ENCODE data around the gene RMND5A. TPM values are rescaled to one million over a fixed set of nuclear protein-coding genes. Genes with fewer than 3 reads are reported as not detected.

RMND5A gene
- polyA plus RNA-seq, 2 donors: 19.2 to 38.5 TPM

DNA sequence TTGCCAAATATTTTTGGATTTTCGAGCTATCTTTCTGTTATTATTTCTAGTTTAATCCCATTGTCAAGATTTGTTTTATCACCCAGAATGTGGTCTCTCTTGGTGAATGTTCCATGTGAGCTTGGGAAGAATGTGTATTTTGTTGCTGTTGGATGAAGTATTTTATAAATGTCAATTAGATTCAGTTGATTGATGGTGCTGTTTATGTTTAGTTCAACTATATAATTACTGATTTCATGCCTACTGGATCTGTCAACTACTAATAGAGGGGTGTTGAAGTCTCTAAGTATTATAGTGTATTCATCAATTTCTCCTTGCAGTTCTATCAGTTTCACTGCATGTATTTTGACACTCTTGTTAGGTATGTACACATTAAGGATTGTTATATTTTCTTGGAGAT, 34.7 kb upstream of the RMND5A start:
- H3K36me3 ChIP-seq (ENCODE audit: control insufficient read depth in 2 of 2, insufficient read depth in 2 of 2, low read length in 1 of 2): no peaks in the 10 kb centered on the region
- 75 to 78% methylated on average over 1 of the region's 1 CpG for WGBS, 2 donors
- no peak overlapping the region for H3K27ac ChIP-seq (ENCODE audit: low read depth in 2 of 2, low read length in 1 of 2)
- no peaks in the 10 kb centered on the region for H3K9me3 ChIP-seq (ENCODE audit: control insufficient read depth in 2 of 2, insufficient read depth in 1 of 2, low read depth in 1 of 2, low read length in 1 of 2)
- no peaks in the 10 kb centered on the region for H3K27me3 ChIP-seq (ENCODE audit: control insufficient read depth in 1 of 2, insufficient read depth in 2 of 2, low read length in 2 of 2)
- no peak overlapping the region for H3K4me3 ChIP-seq (ENCODE audit: low read depth in 1 of 2, low read length in 2 of 2)
- no peaks in the 10 kb centered on the region for H3K4me1 ChIP-seq (ENCODE audit: control insufficient read depth in 2 of 2, insufficient read depth in 2 of 2, low read length in 1 of 2)

DNA sequence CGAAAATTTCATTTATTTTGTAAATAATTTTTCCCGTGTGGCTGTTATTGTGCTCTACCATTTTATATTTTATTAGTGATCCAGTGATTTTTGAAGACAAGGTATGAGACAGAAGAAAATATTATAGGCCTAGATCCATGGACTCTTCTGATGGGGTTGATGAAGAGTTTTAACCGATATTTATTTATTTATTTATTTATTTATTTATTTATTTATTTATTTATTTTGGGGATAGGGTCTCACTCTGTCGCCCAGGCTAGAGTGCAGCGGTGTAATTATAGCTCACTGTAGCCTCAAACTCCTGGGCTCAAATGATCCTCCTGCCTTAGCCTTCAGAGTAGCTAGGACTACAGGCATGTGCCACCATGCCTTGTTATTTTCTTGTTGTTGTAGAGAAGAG, 33.6 kb upstream of the RMND5A start:
- H3K27me3 ChIP-seq (ENCODE audit: control insufficient read depth in 1 of 2, insufficient read depth in 2 of 2, low read length in 2 of 2): no peaks in the 10 kb centered on the region
- no peaks in the 10 kb centered on the region for H3K36me3 ChIP-seq (ENCODE audit: control insufficient read depth in 2 of 2, insufficient read depth in 2 of 2, low read length in 1 of 2)
- H3K27ac ChIP-seq (ENCODE audit: low read depth in 2 of 2, low read length in 1 of 2): no peak overlapping the region
- H3K4me3 ChIP-seq (ENCODE audit: low read depth in 1 of 2, low read length in 2 of 2): no peak overlapping the region
- H3K4me1 ChIP-seq (ENCODE audit: control insufficient read depth in 2 of 2, insufficient read depth in 2 of 2, low read length in 1 of 2): no peaks in the 10 kb centered on the region
- no peaks in the 10 kb centered on the region for H3K9me3 ChIP-seq (ENCODE audit: control insufficient read depth in 2 of 2, insufficient read depth in 1 of 2, low read depth in 1 of 2, low read length in 1 of 2)
- WGBS, 2 donors: 96 to 97% methylated on average over 5 of the region's 5 CpGs

DNA sequence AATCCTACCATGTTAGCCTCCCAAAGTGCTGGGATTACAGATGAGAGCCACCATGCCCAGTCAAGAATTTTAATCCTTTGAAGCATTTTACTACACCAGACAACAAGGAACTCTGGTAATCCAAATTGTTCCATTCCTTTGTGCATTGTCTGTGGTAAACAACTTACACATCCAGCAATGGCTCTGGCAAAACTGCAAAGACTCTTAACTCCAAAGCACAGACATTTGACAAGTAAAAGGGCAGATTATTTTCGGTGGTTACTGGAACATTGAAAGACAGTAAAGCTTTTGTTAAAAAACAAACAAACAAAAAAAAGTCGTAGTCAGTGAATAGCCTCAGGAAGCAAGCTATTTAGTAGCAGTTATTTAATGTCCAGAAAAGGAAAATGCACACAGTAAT, 33.2 kb upstream of the RMND5A start:
- no peaks in the 10 kb centered on the region for H3K9me3 ChIP-seq (ENCODE audit: control insufficient read depth in 2 of 2, insufficient read depth in 1 of 2, low read depth in 1 of 2, low read length in 1 of 2)
- 62 to 71% methylated on average over 2 of the region's 2 CpGs for WGBS, 2 donors
- no peaks in the 10 kb centered on the region for H3K27me3 ChIP-seq (ENCODE audit: control insufficient read depth in 1 of 2, insufficient read depth in 2 of 2, low read length in 2 of 2)
- H3K4me1 ChIP-seq (ENCODE audit: control insufficient read depth in 2 of 2, insufficient read depth in 2 of 2, low read length in 1 of 2): no peaks in the 10 kb centered on the region
- H3K27ac ChIP-seq (ENCODE audit: low read depth in 2 of 2, low read length in 1 of 2): no peak overlapping the region
- H3K4me3 ChIP-seq (ENCODE audit: low read depth in 1 of 2, low read length in 2 of 2): no peak overlapping the region
- no peaks in the 10 kb centered on the region for H3K36me3 ChIP-seq (ENCODE audit: control insufficient read depth in 2 of 2, insufficient read depth in 2 of 2, low read length in 1 of 2)

DNA sequence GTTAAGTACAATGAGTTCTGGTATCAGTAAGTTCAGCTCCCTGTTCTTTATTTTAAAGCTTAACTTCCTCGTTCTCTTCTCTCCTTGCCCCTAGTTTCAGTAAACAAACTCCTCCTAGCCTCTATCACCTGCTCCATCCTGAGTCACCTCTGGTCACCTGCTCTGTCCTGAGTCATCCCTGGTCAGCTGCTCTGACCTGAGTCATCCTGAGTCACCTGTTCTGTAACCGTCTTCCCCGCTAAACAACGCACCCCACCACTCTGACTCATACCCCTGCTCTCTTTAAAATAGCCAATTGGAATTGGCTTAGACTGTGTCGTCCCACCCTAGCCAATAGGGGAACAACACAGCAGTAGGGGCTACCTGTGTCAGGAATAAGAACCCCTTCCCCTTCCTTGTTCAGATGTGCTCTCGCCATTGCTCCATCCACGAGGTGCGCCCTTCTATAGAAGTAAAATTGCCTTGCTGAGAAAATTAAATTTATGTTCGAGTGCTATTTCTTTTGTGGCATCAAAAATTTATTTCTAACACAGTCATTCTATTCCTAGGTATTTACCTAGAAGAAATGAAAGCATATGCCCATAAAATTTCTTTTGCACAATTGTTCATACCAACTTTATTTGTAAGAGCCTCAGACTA, 24.9 kb upstream of the RMND5A start:
- no peaks in the 10 kb centered on the region for H3K4me1 ChIP-seq (ENCODE audit: control insufficient read depth in 2 of 2, insufficient read depth in 2 of 2, low read length in 1 of 2)
- 82 to 86% methylated on average over 9 of the region's 9 CpGs for WGBS, 2 donors
- H3K36me3 ChIP-seq (ENCODE audit: control insufficient read depth in 2 of 2, insufficient read depth in 2 of 2, low read length in 1 of 2): no peaks in the 10 kb centered on the region
- no peak overlapping the region for H3K27ac ChIP-seq (ENCODE audit: low read depth in 2 of 2, low read length in 1 of 2)
- no peaks in the 10 kb centered on the region for H3K27me3 ChIP-seq (ENCODE audit: control insufficient read depth in 1 of 2, insufficient read depth in 2 of 2, low read length in 2 of 2)
- no peaks in the 10 kb centered on the region for H3K9me3 ChIP-seq (ENCODE audit: control insufficient read depth in 2 of 2, insufficient read depth in 1 of 2, low read depth in 1 of 2, low read length in 1 of 2)
- no peak overlapping the region for H3K4me3 ChIP-seq (ENCODE audit: low read depth in 1 of 2, low read length in 2 of 2)

DNA sequence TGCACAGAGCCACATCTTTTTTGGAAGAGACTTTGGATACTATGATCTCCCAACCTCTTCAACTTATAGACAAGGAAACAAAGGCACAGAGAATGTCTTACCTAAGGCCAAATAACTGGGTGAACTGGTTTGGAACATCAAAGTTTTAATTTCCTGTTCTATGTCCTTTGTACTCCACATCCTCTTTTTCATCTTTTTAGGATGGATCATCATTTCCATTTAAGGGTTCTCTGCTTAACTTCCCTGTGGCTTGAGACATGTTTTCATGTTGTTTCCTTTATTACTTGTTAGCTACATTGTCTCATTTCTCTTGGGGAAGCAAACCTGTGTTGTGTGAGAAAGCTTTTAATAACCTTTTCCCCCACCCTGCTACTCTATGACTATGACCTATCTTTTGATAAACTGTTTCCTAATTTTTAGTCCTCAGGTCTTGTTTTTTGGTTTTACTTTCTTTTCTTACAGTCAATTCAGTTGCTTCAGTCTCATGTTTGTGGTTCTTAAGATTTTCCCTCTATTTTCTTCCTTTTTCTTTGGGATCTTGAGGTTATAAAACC, 22.5 kb upstream of the RMND5A start:
- H3K4me1 ChIP-seq (ENCODE audit: control insufficient read depth in 2 of 2, insufficient read depth in 2 of 2, low read length in 1 of 2): no peaks in the 10 kb centered on the region
- H3K27me3 ChIP-seq (ENCODE audit: control insufficient read depth in 1 of 2, insufficient read depth in 2 of 2, low read length in 2 of 2): no peaks in the 10 kb centered on the region
- no peaks in the 10 kb centered on the region for H3K36me3 ChIP-seq (ENCODE audit: control insufficient read depth in 2 of 2, insufficient read depth in 2 of 2, low read length in 1 of 2)
- H3K4me3 ChIP-seq (ENCODE audit: low read depth in 1 of 2, low read length in 2 of 2): no peak overlapping the region
- H3K27ac ChIP-seq (ENCODE audit: low read depth in 2 of 2, low read length in 1 of 2): no peak overlapping the region
- no peaks in the 10 kb centered on the region for H3K9me3 ChIP-seq (ENCODE audit: control insufficient read depth in 2 of 2, insufficient read depth in 1 of 2, low read depth in 1 of 2, low read length in 1 of 2)

DNA sequence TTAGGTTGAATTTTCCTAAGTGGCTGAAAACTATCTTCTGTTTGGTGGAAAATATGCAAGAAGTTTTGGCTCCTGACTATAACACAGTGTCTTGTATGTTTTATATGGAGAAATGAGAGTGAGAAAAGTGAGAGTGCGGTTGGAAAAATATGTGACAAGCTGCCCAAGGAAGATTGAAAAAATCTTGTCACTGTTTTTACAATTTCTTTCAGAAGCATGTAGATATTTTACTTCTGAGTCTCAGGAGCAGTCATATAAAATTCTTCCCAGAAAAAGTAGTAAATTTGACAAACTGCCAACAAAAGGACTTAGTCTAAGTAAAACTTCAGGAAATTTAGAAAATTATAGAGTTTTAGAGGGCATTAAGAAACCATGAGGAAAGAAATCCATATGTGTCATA, 19.4 kb upstream of the RMND5A start:
- Histone ChIP-seq H3K4me3 (ENCODE audit: low read depth in 1 of 2, low read length in 2 of 2) (no peak overlapping the region), H3K27ac (ENCODE audit: low read depth in 2 of 2, low read length in 1 of 2) (no peak overlapping the region), H3K27me3 (ENCODE audit: control insufficient read depth in 1 of 2, insufficient read depth in 2 of 2, low read length in 2 of 2) (no peaks in the 10 kb centered on the region), H3K9me3 (ENCODE audit: control insufficient read depth in 2 of 2, insufficient read depth in 1 of 2, low read depth in 1 of 2, low read length in 1 of 2) (no peaks in the 10 kb centered on the region), H3K4me1 (ENCODE audit: control insufficient read depth in 2 of 2, insufficient read depth in 2 of 2, low read length in 1 of 2) (peaks cover 0 to 3% of the 10 kb centered on the region in 2 donors), H3K36me3 (ENCODE audit: control insufficient read depth in 2 of 2, insufficient read depth in 2 of 2, low read length in 1 of 2) (no peaks in the 10 kb centered on the region)
- WGBS, 2 donors: 88 to 91% methylated on average over 1 of the region's 1 CpG

DNA sequence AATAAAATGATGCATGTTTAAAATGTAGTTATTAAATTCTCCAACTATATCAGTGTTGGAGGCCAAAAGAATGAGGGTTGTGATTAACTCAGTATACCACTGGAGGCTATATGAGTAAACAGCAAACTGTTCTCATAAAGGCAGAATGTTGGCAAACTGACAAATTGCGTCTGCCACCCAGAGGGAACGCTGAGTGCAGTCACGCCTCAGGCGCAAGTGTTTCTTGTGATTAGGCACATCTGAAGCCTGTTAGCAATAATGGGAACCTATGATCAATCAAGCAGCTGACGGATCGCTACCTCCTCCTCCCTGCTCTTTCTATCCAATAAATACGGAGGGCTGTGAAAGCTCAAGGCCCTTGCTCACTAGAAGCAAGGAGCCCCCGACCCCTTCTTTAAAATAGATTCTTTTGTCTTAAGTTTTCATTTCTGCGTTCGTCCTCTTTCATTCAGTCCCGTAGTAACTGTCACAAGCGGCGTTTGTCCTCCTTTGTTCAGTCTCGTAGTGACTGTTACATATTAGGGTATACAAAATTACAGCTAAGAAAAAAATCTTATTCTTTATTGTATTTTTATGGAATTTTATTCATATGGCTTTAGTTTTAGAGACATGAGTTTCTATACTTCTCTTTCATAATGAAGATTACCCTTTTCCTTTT, 16.3 kb upstream of the RMND5A start:
- Histone ChIP-seq H3K27ac (ENCODE audit: low read depth in 2 of 2, low read length in 1 of 2) (no peak overlapping the region), H3K36me3 (ENCODE audit: control insufficient read depth in 2 of 2, insufficient read depth in 2 of 2, low read length in 1 of 2) (no peaks in the 10 kb centered on the region), H3K27me3 (ENCODE audit: control insufficient read depth in 1 of 2, insufficient read depth in 2 of 2, low read length in 2 of 2) (no peaks in the 10 kb centered on the region), H3K4me1 (ENCODE audit: control insufficient read depth in 2 of 2, insufficient read depth in 2 of 2, low read length in 1 of 2) (peaks cover 0 to 3% of the 10 kb centered on the region in 2 donors), H3K9me3 (ENCODE audit: control insufficient read depth in 2 of 2, insufficient read depth in 1 of 2, low read depth in 1 of 2, low read length in 1 of 2) (no peaks in the 10 kb centered on the region), H3K4me3 (ENCODE audit: low read depth in 1 of 2, low read length in 2 of 2) (no peak overlapping the region)
- WGBS, 2 donors: 35 to 40% methylated on average over 14 of the region's 14 CpGs

DNA sequence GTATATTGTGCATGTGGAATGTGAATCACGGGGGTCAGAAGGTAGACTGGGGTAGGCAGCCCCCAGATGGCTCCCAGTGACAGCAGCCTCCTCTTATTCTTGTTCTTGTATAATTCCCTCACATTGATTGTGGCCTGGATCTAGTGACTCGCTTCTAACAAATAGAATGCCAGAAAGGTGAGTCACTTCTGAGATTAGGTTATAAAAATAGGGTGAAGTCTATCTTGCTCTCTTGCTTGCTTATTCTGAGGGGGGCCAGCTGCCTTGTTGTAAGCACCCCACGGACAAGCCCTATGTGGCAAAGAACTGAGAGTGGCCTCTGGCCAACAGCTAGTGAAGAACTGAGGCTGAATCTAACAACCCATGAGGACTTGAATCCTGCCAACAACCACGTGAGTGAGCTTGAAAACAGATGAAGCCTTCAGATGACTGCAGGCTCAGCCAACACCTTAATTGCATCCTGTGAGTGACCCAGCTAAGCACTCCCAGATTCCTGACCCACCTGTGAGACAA, 15.6 kb upstream of the RMND5A start:
- H3K4me3 ChIP-seq (ENCODE audit: low read depth in 1 of 2, low read length in 2 of 2): no peak overlapping the region
- no peaks in the 10 kb centered on the region for H3K36me3 ChIP-seq (ENCODE audit: control insufficient read depth in 2 of 2, insufficient read depth in 2 of 2, low read length in 1 of 2)
- no peak overlapping the region for H3K27ac ChIP-seq (ENCODE audit: low read depth in 2 of 2, low read length in 1 of 2)
- WGBS, 2 donors: 24 to 31% methylated on average over 4 of the region's 4 CpGs
- H3K27me3 ChIP-seq (ENCODE audit: control insufficient read depth in 1 of 2, insufficient read depth in 2 of 2, low read length in 2 of 2): no peaks in the 10 kb centered on the region
- H3K4me1 ChIP-seq (ENCODE audit: control insufficient read depth in 2 of 2, insufficient read depth in 2 of 2, low read length in 1 of 2): peaks cover 0 to 3% of the 10 kb centered on the region in 2 donors
- H3K9me3 ChIP-seq (ENCODE audit: control insufficient read depth in 2 of 2, insufficient read depth in 1 of 2, low read depth in 1 of 2, low read length in 1 of 2): no peaks in the 10 kb centered on the region

DNA sequence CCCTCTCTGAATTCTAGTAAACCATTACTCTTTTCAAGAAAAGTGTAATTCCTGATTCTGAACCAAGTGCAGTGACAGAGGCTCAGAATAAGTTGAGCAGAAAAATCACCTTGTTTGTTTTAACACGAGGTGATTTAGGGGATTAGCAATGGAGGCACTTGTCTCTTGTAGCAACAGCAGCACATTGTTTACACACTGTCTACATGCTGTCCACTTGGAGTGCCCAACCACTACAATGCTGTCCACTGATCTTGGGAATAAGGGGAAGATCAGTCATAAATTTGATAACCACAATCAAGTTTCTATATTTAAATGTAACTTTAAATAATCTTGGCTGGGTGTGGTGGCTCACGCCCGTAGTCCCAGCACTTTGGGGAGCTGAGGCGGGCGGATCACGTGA, 13.9 kb upstream of the RMND5A start:
- Histone ChIP-seq H3K9me3 (ENCODE audit: control insufficient read depth in 2 of 2, insufficient read depth in 1 of 2, low read depth in 1 of 2, low read length in 1 of 2) (no peaks in the 10 kb centered on the region), H3K4me3 (ENCODE audit: low read depth in 1 of 2, low read length in 2 of 2) (no peak overlapping the region), H3K4me1 (ENCODE audit: control insufficient read depth in 2 of 2, insufficient read depth in 2 of 2, low read length in 1 of 2) (peaks cover 0 to 3% of the 10 kb centered on the region in 2 donors), H3K36me3 (ENCODE audit: control insufficient read depth in 2 of 2, insufficient read depth in 2 of 2, low read length in 1 of 2) (no peaks in the 10 kb centered on the region), H3K27me3 (ENCODE audit: control insufficient read depth in 1 of 2, insufficient read depth in 2 of 2, low read length in 2 of 2) (no peaks in the 10 kb centered on the region), H3K27ac (ENCODE audit: low read depth in 2 of 2, low read length in 1 of 2) (no peak overlapping the region)
- WGBS, 2 donors: 81 to 85% methylated on average over 6 of the region's 6 CpGs

DNA sequence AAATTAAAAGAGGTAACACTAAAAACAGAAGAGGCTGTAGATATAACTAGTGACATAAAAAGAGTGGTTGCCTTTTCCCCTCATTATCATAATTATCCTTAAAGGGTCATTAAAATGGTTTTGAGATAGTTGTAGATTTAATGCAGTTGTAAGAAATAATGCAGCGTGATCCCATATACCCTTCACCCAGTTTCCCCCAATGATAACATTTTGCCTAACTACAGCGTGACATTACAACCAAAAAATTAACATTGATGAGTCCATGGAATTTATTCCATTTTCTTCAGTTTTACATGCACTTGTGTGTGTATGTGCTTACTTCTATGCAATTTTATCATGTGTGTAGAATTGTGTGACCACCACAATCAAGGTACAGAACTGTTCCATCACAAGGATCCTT, 13.2 kb upstream of the RMND5A start:
- WGBS, 2 donors: 96 to 100% methylated on average over 2 of the region's 2 CpGs
- H3K9me3 ChIP-seq (ENCODE audit: control insufficient read depth in 2 of 2, insufficient read depth in 1 of 2, low read depth in 1 of 2, low read length in 1 of 2): no peaks in the 10 kb centered on the region
- H3K4me1 ChIP-seq (ENCODE audit: control insufficient read depth in 2 of 2, insufficient read depth in 2 of 2, low read length in 1 of 2): peaks cover 0 to 3% of the 10 kb centered on the region in 2 donors
- H3K4me3 ChIP-seq (ENCODE audit: low read depth in 1 of 2, low read length in 2 of 2): no peak overlapping the region
- H3K36me3 ChIP-seq (ENCODE audit: control insufficient read depth in 2 of 2, insufficient read depth in 2 of 2, low read length in 1 of 2): no peaks in the 10 kb centered on the region
- no peaks in the 10 kb centered on the region for H3K27me3 ChIP-seq (ENCODE audit: control insufficient read depth in 1 of 2, insufficient read depth in 2 of 2, low read length in 2 of 2)
- H3K27ac ChIP-seq (ENCODE audit: low read depth in 2 of 2, low read length in 1 of 2): no peak overlapping the region

All from esophagus (tissue), 2 donors.